OCI-LY7 (cell line): ENCODE data around the gene CYP19A1. TPM values are rescaled to one million over a fixed set of nuclear protein-coding genes. Genes with fewer than 3 reads are reported as not detected.

Source experiments
- BruUV-seq: library from RNA; stranded (reverse); fragments of 400-500 nt; replicated peaks from 2 replicates; lab custom pipeline; 2021; lab: Mats Ljungman, UMichigan
- CTCF ChIA-PET: fragments of 300-600 bp; sonication (Branson Sonifier 250); formaldehyde crosslinking; loops from one replicate; lab custom pipeline; 2022; ENCODE audit warnings: antibody characterized with exemption; ENCODE audit not compliant: unreplicated experiment; lab: Charles Lee
- POLR2A ChIA-PET: fragments of 300-600 bp; sonication (Branson Sonifier 250); formaldehyde crosslinking; loops from one replicate; lab custom pipeline; 2022; ENCODE audit warnings: antibody characterized with exemption; lab: Charles Lee
- DNase-seq: peaks from one replicate; pipeline ENCODE4 v3.0.0-alpha.2; 2015; ENCODE audit warnings: low spot score
- H2AFZ ChIP-seq: fragments of 200-600 bp; sonication (generic), shearing (Covaris generic); 2 replicates; pipeline ENCODE4 v1.6.1; 2014; ENCODE audit warnings: mild to moderate bottlenecking, antibody characterized with exemption, low read length, moderate library complexity
- H3K27ac ChIP-seq: fragments of 200-600 bp; sonication (generic); 2 replicates; pipeline ENCODE4 v1.5.1; 2014; ENCODE audit warnings: mixed run types, low read depth, mild to moderate bottlenecking, moderate library complexity, low read length, inconsistent platforms; ENCODE audit not compliant: poor library complexity, severe bottlenecking
- H3K36me3 ChIP-seq: fragments of 200-600 bp; sonication (generic); 2 replicates; pipeline ENCODE4 v1.6.1; 2014; ENCODE audit warnings: mild to moderate bottlenecking, antibody characterized with exemption, low read length, moderate library complexity, mixed read lengths; ENCODE audit not compliant: insufficient read depth
- H3K4me1 ChIP-seq: fragments of 200-600 bp; sonication (generic); 2 replicates; pipeline ENCODE4 v1.5.1; 2014; ENCODE audit warnings: mild to moderate bottlenecking, low read length; ENCODE audit not compliant: insufficient read depth, poor library complexity, severe bottlenecking
- H3K4me2 ChIP-seq: fragments of 200-600 bp; sonication (generic); 2 replicates; pipeline ENCODE4 v1.6.1; 2014; ENCODE audit warnings: mild to moderate bottlenecking, low read length
- H3K4me3 ChIP-seq: fragments of 200-600 bp; sonication (generic); 2 replicates; pipeline ENCODE4 v1.5.1; 2014; ENCODE audit warnings: mild to moderate bottlenecking, low read depth, low read length; ENCODE audit not compliant: poor library complexity, severe bottlenecking
- H3K79me2 ChIP-seq: fragments of 200-600 bp; sonication (generic); 2 replicates; pipeline ENCODE4 v1.6.1; 2016; ENCODE audit warnings: low read depth, mild to moderate bottlenecking, low read length, moderate library complexity, mixed read lengths; ENCODE audit not compliant: insufficient read depth
- H3K9me2 ChIP-seq: fragments of 200-600 bp; sonication (generic); 2 replicates; pipeline ENCODE4 v1.6.1; 2016; ENCODE audit warnings: mild to moderate bottlenecking, low read length, mixed read lengths; ENCODE audit not compliant: insufficient read depth
- H3K9me3 ChIP-seq: fragments of 200-600 bp; sonication (generic); 2 replicates; pipeline ENCODE4 v1.6.1; 2014; ENCODE audit warnings: mild to moderate bottlenecking, mixed run types, low read length, mixed read lengths
- H4K20me1 ChIP-seq: fragments of 200-600 bp; sonication (generic); 2 replicates; pipeline ENCODE4 v1.6.1; 2014; ENCODE audit warnings: mild to moderate bottlenecking, antibody characterized with exemption, low read length, moderate library complexity, mixed read lengths; ENCODE audit not compliant: insufficient read depth
- EZH2phosphoT487 ChIP-seq: fragments of 200-600 bp; sonication (generic); IDR thresholded peaks from 2 replicates; pipeline ENCODE4 v1.6.1; 2018; ENCODE audit warnings: low read depth, borderline replicate concordance, mild to moderate bottlenecking, mixed run types, antibody characterized with exemption, low read length, moderate library complexity, mixed read lengths
- intact Hi-C: fragments of 100-400 bp; cut with micrococcal nuclease; formaldehyde crosslinking; loops from one replicate; pipeline ENCODE4 v1.10.0; 2022; ENCODE audit not compliant: unreplicated experiment
- total RNA-seq, 2 experiments: library from RNA; depleted of rRNA in 1 of 2; stranded (reverse); fragments of >200 nt in 1 of 2; shearing (Covaris generic) in 1 of 2; gene quantifications; 2 replicates each; pipeline ENCODE4 v1.2.3, GENCODE V29; 2014 to 2022
- TF ChIP-seq, protein P1 (sequence below): fragments of 200-600 bp; sonication (generic); conservative IDR thresholded peaks from 2 replicates; pipeline ENCODE4 v1.5.1; 2014; ENCODE audit warnings: mild to moderate bottlenecking, antibody characterized with exemption, low read length, moderate library complexity, mixed read lengths

CYP19A1 gene
- total RNA-seq, 2 experiments from 2014 or later = 0.13 TPM; not detected in 1

DNA sequence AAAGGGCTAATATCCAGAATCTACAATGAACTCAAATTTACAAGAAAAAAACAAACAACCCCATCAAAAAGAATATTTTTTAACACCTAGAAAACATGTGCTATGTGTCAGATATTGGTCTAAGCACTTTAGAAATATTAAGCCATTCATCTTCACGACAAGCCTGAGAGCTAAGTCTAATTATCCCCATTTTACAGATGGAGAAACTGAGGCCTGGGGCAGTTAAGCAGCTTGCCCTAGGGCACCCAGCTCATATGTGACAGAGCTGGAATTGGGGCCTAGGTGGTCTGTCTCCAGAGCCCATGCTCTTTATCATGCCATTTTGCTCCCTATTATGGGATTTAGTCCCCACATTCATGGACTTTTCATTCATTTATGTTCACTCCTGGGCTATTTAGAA is 92.8 kb downstream of the CYP19A1 start:
- no peaks in the 10 kb centered on the region for H3K36me3 ChIP-seq
- intact Hi-C loops = no loop called here
- no peak overlapping the region for H3K4me3 ChIP-seq
- no TSS peak for BruUV-seq
- H3K9me3 ChIP-seq = no peaks in the 10 kb centered on the region
- H4K20me1 ChIP-seq = no peaks in the 10 kb centered on the region
- ChIA-PET POLR2A (no interaction called here), CTCF (no interaction called here)
- no peak overlapping the region for H2AFZ ChIP-seq
- no peaks in the 10 kb centered on the region for H3K79me2 ChIP-seq
- no peak overlapping the region for H3K4me2 ChIP-seq
- DNase-seq = no peak
- no peak for TF ChIP-seq EZH2phosphoT487
- TF ChIP-seq, protein P1, sequence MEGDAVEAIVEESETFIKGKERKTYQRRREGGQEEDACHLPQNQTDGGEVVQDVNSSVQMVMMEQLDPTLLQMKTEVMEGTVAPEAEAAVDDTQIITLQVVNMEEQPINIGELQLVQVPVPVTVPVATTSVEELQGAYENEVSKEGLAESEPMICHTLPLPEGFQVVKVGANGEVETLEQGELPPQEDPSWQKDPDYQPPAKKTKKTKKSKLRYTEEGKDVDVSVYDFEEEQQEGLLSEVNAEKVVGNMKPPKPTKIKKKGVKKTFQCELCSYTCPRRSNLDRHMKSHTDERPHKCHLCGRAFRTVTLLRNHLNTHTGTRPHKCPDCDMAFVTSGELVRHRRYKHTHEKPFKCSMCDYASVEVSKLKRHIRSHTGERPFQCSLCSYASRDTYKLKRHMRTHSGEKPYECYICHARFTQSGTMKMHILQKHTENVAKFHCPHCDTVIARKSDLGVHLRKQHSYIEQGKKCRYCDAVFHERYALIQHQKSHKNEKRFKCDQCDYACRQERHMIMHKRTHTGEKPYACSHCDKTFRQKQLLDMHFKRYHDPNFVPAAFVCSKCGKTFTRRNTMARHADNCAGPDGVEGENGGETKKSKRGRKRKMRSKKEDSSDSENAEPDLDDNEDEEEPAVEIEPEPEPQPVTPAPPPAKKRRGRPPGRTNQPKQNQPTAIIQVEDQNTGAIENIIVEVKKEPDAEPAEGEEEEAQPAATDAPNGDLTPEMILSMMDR = no peak
- H3K9me2 ChIP-seq = no peaks in the 10 kb centered on the region
- no peak overlapping the region for H3K27ac ChIP-seq
- no peaks in the 10 kb centered on the region for H3K4me1 ChIP-seq

DNA sequence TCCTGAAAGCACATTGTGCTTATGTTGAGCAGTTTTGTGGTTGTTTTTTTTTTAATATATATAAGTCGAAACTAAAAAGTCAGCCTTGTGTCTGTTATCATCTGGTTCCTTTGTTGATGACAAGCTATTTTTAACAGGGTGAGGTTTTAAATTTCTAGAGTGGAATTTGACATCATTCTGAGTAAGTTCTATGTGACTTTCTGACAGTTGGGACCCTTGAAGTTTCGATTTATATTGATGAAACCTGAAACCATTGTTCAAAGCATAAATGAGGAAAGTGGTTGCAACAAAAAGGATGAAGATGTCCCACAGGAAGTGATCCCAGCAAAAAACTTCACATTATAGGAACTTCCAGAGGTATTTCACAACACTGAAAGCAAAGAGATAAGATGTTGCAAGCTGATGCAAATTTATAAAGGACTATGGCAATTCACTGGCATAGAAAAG is 94.0 kb downstream of the CYP19A1 start:
- no peak overlapping the region for H3K4me2 ChIP-seq
- no peak overlapping the region for H2AFZ ChIP-seq
- no peaks in the 10 kb centered on the region for H3K79me2 ChIP-seq
- H3K9me2 ChIP-seq = no peaks in the 10 kb centered on the region
- POLR2A ChIA-PET = interaction anchor here (0.6 kb wide), 1 partner anchor 1730 kb away, joined by 3 read pairs; no protein-coding TSS in a partner anchor
- no peak for DNase-seq
- no peak overlapping the region for H3K4me3 ChIP-seq
- no peaks in the 10 kb centered on the region for H3K4me1 ChIP-seq
- H3K9me3 ChIP-seq = no peaks in the 10 kb centered on the region
- CTCF ChIA-PET = no interaction called here
- TF ChIP-seq, protein P1 = no peak
- TF ChIP-seq EZH2phosphoT487 = no peak
- H3K36me3 ChIP-seq = no peaks in the 10 kb centered on the region
- intact Hi-C loops = no loop called here
- no TSS peak for BruUV-seq
- no peaks in the 10 kb centered on the region for H4K20me1 ChIP-seq
- H3K27ac ChIP-seq = no peak overlapping the region

DNA sequence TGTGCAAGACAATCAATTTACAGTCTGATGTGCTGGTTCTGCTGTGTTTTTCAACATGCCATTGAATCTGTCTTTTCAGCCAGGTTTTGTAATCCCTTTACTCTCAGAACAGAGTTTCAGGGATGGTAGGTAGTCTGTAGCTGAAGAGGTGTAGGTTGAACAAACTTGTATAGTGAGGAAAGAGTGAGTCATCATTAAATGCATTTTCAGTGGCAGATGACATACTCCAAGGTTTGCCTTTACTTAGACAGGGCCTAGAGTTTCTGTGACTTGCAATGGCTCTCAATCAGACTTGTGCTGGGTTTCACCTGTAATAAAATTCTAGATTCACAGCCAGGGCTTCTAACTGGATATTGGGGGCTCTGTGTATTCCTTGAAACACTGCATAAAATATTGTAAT is 94.6 kb downstream of the CYP19A1 start:
- H3K27ac ChIP-seq = no peak overlapping the region
- no peak overlapping the region for H2AFZ ChIP-seq
- ChIA-PET CTCF (no interaction called here), POLR2A (interaction anchor here (0.6 kb wide), 1 partner anchor 12 kb away, joined by 3 read pairs; no protein-coding TSS in a partner anchor)
- no peak for DNase-seq
- H3K9me3 ChIP-seq = no peaks in the 10 kb centered on the region
- no peak for TF ChIP-seq EZH2phosphoT487
- TF ChIP-seq, protein P1 = no peak
- no peak overlapping the region for H3K4me3 ChIP-seq
- no TSS peak for BruUV-seq
- no peaks in the 10 kb centered on the region for H3K4me1 ChIP-seq
- no peaks in the 10 kb centered on the region for H3K79me2 ChIP-seq
- no peaks in the 10 kb centered on the region for H3K9me2 ChIP-seq
- H3K36me3 ChIP-seq = no peaks in the 10 kb centered on the region
- no peaks in the 10 kb centered on the region for H4K20me1 ChIP-seq
- no peak overlapping the region for H3K4me2 ChIP-seq
- intact Hi-C loops = no loop called here
